Measurements from ENCODE around the gene MAP2. TPM values are rescaled to one million over a fixed set of nuclear protein-coding genes. Genes with fewer than 3 reads are reported as not detected.

Gene MAP2
- total RNA-seq, 2 donors from 2014 or later = 1.8 TPM

DNA sequence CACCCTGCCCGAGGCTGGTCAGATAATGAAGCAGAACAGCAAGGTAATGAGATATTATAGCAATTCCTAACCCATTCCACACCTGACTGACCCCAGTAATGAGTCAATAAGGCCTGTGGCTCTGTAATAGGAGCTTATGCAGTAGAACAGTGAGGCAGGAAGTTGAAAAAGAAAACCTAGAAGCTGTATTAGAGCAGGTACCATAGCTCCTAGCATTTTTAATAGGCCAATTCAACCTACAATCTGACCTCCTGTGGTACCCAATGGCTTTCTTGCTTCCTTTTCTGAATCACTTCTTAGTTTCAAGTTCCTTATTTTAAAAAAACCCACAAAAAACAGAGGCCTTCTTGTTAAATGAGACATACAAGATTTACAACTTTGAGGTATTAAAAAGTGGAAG lies 43.6 kb upstream of the MAP2 start:
- H3K4me1 Mint-ChIP-seq = no peaks in the 10 kb centered on the region
- Histone ChIP-seq H3K9me3 (ENCODE audit: control insufficient read depth, low read length) (no peaks in the 10 kb centered on the region), H3K36me3 (ENCODE audit: control insufficient read depth, insufficient read depth, low read length) (no peaks in the 10 kb centered on the region), H3K27me3 (ENCODE audit: control insufficient read depth, insufficient read depth, low read length, poor library complexity, severe bottlenecking) (no peaks in the 10 kb centered on the region), H3K9ac (ENCODE audit: extremely low read depth, low read length, poor library complexity, severe bottlenecking) (no peak overlapping the region), H3K4me1 (ENCODE audit: control insufficient read depth, insufficient read depth, low read length) (no peaks in the 10 kb centered on the region), H3K4me3 (ENCODE audit: low read length) (no peak overlapping the region), H3K27ac (ENCODE audit: low read depth, low read length) (no peak overlapping the region)
- WGBS, 2 experiments (ENCODE audit: insufficient coverage in 1 of 2, insufficient read length in 1 of 2) = 78% methylated on average over 1 of the region's 1 CpG; no CpG with 5 or more reads in 1 of the 2 experiments
- H3K27ac Mint-ChIP-seq = no peak overlapping the region
- no peak overlapping the region for H3K4me3 Mint-ChIP-seq
- H3K9me3 Mint-ChIP-seq = no peaks in the 10 kb centered on the region
- DNase-seq = no peak
- no peaks in the 10 kb centered on the region for H3K27me3 Mint-ChIP-seq (ENCODE audit: insufficient read depth)
- TF ChIP-seq, protein P1, sequence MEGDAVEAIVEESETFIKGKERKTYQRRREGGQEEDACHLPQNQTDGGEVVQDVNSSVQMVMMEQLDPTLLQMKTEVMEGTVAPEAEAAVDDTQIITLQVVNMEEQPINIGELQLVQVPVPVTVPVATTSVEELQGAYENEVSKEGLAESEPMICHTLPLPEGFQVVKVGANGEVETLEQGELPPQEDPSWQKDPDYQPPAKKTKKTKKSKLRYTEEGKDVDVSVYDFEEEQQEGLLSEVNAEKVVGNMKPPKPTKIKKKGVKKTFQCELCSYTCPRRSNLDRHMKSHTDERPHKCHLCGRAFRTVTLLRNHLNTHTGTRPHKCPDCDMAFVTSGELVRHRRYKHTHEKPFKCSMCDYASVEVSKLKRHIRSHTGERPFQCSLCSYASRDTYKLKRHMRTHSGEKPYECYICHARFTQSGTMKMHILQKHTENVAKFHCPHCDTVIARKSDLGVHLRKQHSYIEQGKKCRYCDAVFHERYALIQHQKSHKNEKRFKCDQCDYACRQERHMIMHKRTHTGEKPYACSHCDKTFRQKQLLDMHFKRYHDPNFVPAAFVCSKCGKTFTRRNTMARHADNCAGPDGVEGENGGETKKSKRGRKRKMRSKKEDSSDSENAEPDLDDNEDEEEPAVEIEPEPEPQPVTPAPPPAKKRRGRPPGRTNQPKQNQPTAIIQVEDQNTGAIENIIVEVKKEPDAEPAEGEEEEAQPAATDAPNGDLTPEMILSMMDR (conservative IDR thresholded peaks at IDR 0.05) = no peak
- H3K36me3 Mint-ChIP-seq (ENCODE audit: low read depth) = no peaks in the 10 kb centered on the region

DNA sequence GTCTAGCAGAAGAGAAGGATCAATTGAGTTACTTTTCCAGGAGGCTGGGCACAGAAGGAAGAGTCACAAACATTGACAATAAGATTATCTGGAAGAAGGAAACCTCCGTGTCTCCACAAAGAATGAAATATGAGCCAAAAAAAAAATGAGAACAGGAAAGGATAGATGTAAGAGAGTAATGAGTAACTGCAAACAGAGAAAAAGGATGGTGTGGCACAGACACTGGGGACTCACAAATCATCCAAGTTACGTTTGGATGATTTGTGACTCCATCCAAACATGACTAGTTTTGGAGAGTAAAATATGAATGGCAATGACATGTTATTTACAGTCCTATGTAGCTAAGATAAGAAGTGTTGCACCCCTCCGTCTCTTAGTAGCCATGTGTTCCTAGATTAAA lies 42.8 kb upstream of the MAP2 start:
- Mint-ChIP-seq H3K27me3 (ENCODE audit: insufficient read depth) (no peaks in the 10 kb centered on the region), H3K9me3 (no peaks in the 10 kb centered on the region), H3K36me3 (ENCODE audit: low read depth) (no peaks in the 10 kb centered on the region), H3K4me1 (no peaks in the 10 kb centered on the region), H3K4me3 (no peak overlapping the region), H3K27ac (no peak overlapping the region)
- 77 to 83% methylated on average over 2 to 3 of the region's 3 CpGs for WGBS, 2 experiments (ENCODE audit: insufficient coverage in 1 of 2, insufficient read length in 1 of 2)
- Histone ChIP-seq H3K4me3 (ENCODE audit: low read length) (no peak overlapping the region), H3K9ac (ENCODE audit: extremely low read depth, low read length, poor library complexity, severe bottlenecking) (no peak overlapping the region), H3K27me3 (ENCODE audit: control insufficient read depth, insufficient read depth, low read length, poor library complexity, severe bottlenecking) (no peaks in the 10 kb centered on the region), H3K36me3 (ENCODE audit: control insufficient read depth, insufficient read depth, low read length) (no peaks in the 10 kb centered on the region), H3K9me3 (ENCODE audit: control insufficient read depth, low read length) (no peaks in the 10 kb centered on the region), H3K4me1 (ENCODE audit: control insufficient read depth, insufficient read depth, low read length) (no peaks in the 10 kb centered on the region), H3K27ac (ENCODE audit: low read depth, low read length) (no peak overlapping the region)
- no peak for DNase-seq
- TF ChIP-seq, protein P1 (conservative IDR thresholded peaks at IDR 0.05) = no peak

DNA sequence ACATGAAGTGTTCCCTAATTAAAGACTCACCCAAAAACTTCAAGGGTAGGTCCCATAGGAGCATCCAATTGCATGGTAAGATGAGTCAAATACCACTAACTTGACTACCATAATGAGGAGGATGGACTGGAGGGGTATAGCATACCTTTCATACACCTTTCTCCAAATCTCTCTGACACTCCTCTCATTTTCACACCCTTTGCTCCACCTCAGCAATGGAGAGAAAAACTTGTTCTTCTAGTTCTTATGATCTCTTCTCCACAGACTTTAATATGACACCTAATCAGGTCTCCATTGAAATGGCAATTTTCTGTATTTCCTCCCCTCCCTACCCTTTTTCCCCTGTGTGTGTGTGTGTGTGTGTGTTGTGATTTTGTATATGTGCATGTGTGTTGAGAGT lies 41.1 kb upstream of the MAP2 start:
- no peak overlapping the region for H3K4me3 Mint-ChIP-seq
- DNase-seq = no peak

More for the DNA sequence above, 41.1 kb upstream of the MAP2 start:
- no peaks in the 10 kb centered on the region for H3K4me1 ChIP-seq (ENCODE audit: control insufficient read depth, insufficient read depth, low read length)
- no peaks in the 10 kb centered on the region for H3K4me1 Mint-ChIP-seq
- H3K9me3 ChIP-seq (ENCODE audit: control insufficient read depth, low read length) = no peaks in the 10 kb centered on the region
- H3K27me3 ChIP-seq (ENCODE audit: control insufficient read depth, insufficient read depth, low read length, poor library complexity, severe bottlenecking) = no peaks in the 10 kb centered on the region
- H3K4me3 ChIP-seq (ENCODE audit: low read length) = no peak overlapping the region
- no peak overlapping the region for H3K9ac ChIP-seq (ENCODE audit: extremely low read depth, low read length, poor library complexity, severe bottlenecking)
- H3K36me3 Mint-ChIP-seq (ENCODE audit: low read depth) = no peaks in the 10 kb centered on the region
- peaks cover 2% of the 10 kb centered on the region for H3K9me3 Mint-ChIP-seq
- no peaks in the 10 kb centered on the region for H3K36me3 ChIP-seq (ENCODE audit: control insufficient read depth, insufficient read depth, low read length)
- H3K27ac ChIP-seq (ENCODE audit: low read depth, low read length) = no peak overlapping the region
- H3K27ac Mint-ChIP-seq = no peak overlapping the region
- H3K27me3 Mint-ChIP-seq (ENCODE audit: insufficient read depth) = no peaks in the 10 kb centered on the region
- TF ChIP-seq, protein P1 (conservative IDR thresholded peaks at IDR 0.05) = no peak
